HG03135 (cell line): ENCODE data around the gene PTBP3.

Experiments used
- ATAC-seq: cut with Tn5 transposase; IDR thresholded peaks from one replicate; pipeline ENCODE4 v1.9.1; 2021; ENCODE audit warnings: mild to moderate bottlenecking, moderate library complexity; ENCODE audit not compliant: unreplicated experiment

PTBP3 gene

GRCh38 chr9:112360047-112360804, 26.8 kb upstream of the PTBP3 start:
- no peak for ATAC-seq

- ATAC-seq, result no peak
Observed at GRCh38 chr9:112355427-112355897, 22.0 kb upstream of the PTBP3 start.

- ATAC-seq, result no peak
Observed at GRCh38 chr9:112354081-112354743, 20.8 kb upstream of the PTBP3 start.

GRCh38 chr9:112352209-112352608, 18.8 kb upstream of the PTBP3 start:
- no peak for ATAC-seq

GRCh38 chr9:112351184-112351583, 17.8 kb upstream of the PTBP3 start:
- ATAC-seq, result no peak

- ATAC-seq, result no peak
Observed at GRCh38 chr9:112349008-112349333, 15.6 kb upstream of the PTBP3 start.

- no peak for ATAC-seq
Observed at GRCh38 chr9:112348257-112349007, 15.0 kb upstream of the PTBP3 start.

GRCh38 chr9:112341730-112342129, 8.3 kb upstream of the PTBP3 start:
- no peak for ATAC-seq

- no peak for ATAC-seq
Observed at GRCh38 chr9:112339886-112340285, 6.5 kb upstream of the PTBP3 start.

- ATAC-seq, result no peak
Observed at GRCh38 chr9:112338561-112338960, 5.1 kb upstream of the PTBP3 start.

GRCh38 chr9:112337547-112337946, 4.1 kb upstream of the PTBP3 start:
- no peak for ATAC-seq

GRCh38 chr9:112334432-112334841, 1.0 kb upstream of the PTBP3 start:
- ATAC-seq, result no peak

- ATAC-seq, result peak; percentile 78
Observed at GRCh38 chr9:112333639-112334431, 416 bp upstream of the PTBP3 start.

- ATAC-seq, result no peak
Observed at GRCh38 chr9:112332674-112332976, 794 bp downstream of the PTBP3 start.

- no peak for ATAC-seq
Observed at GRCh38 chr9:112332214-112332613, 1.2 kb downstream of the PTBP3 start.

GRCh38 chr9:112331674-112331952, 1.8 kb downstream of the PTBP3 start:
- no peak for ATAC-seq

- ATAC-seq, result no peak
Observed at GRCh38 chr9:112328545-112328944, 4.9 kb downstream of the PTBP3 start.

- no peak for ATAC-seq
Observed at GRCh38 chr9:112327718-112328450, 5.5 kb downstream of the PTBP3 start.

- no peak for ATAC-seq
Observed at GRCh38 chr9:112326194-112326593, 7.2 kb downstream of the PTBP3 start.

- no peak for ATAC-seq
Observed at GRCh38 chr9:112325600-112325999, 7.8 kb downstream of the PTBP3 start.

GRCh38 chr9:112325127-112325526, 8.3 kb downstream of the PTBP3 start:
- ATAC-seq, result no peak
